Natural killer cell (primary cell): ENCODE data around the gene ZNF358. TPM values are rescaled to one million over a fixed set of nuclear protein-coding genes. Genes with fewer than 3 reads are reported as not detected.

ENCODE experiments used
- ATAC-seq, 3 donors: fragments of 150-1000 bp in 2 of 3; fragments of 200-7000 bp in 1 of 3; cut with Tn5 transposase; 1 replicate in 1 of 3; 2 replicates in 2 of 3; pipeline ENCODE4 v1.10.0; 2021; ENCODE audit warnings: mild to moderate bottlenecking in 2 of 3, moderate library complexity in 2 of 3
- DNase-seq, 2 donors: peaks; one replicate each; pipeline versions ENCODE4 v3.0.0 to v3.0.0-alpha.2; 2013 to 2021; ENCODE audit warnings: mixed read lengths in 1 of 2
- H3K27ac ChIP-seq: one replicate; pipeline ENCODE4 v1.5.1; 2013; ENCODE audit warnings: mild to moderate bottlenecking, low read length
- H3K27me3 ChIP-seq: one replicate; pipeline ENCODE4 v1.6.1; 2013; ENCODE audit warnings: low read length; ENCODE audit not compliant: control insufficient read depth, insufficient read depth
- H3K36me3 ChIP-seq: one replicate; pipeline ENCODE4 v1.6.1; 2013; ENCODE audit warnings: low read length; ENCODE audit not compliant: control insufficient read depth, insufficient read depth
- H3K4me1 ChIP-seq: one replicate; pipeline ENCODE4 v1.6.1; 2013; ENCODE audit warnings: low read length; ENCODE audit not compliant: control insufficient read depth, insufficient read depth
- H3K4me3 ChIP-seq: one replicate; pipeline ENCODE4 v1.5.1; 2013; ENCODE audit warnings: low read length
- H3K9me3 ChIP-seq: one replicate; pipeline ENCODE4 v1.6.1; 2013; ENCODE audit warnings: low read length; ENCODE audit not compliant: control insufficient read depth, insufficient read depth
- H3K27ac Mint-ChIP-seq, 2 donors: one replicate each; pipeline ENCODE4 v1.8.0; 2022; ENCODE audit warnings: mild to moderate bottlenecking in 2 of 2, mixed read lengths in 2 of 2, moderate library complexity in 1 of 2
- H3K27me3 Mint-ChIP-seq, 2 donors: one replicate each; pipeline ENCODE4 v1.8.0; 2022; ENCODE audit warnings: low read depth in 2 of 2, mixed read lengths in 2 of 2
- H3K36me3 Mint-ChIP-seq: one replicate; pipeline ENCODE4 v1.8.0; 2022; ENCODE audit warnings: mixed read lengths
- H3K4me1 Mint-ChIP-seq, 2 donors: one replicate each; pipeline ENCODE4 v1.8.0; 2022; ENCODE audit warnings: mixed read lengths in 2 of 2
- H3K4me3 Mint-ChIP-seq: one replicate; pipeline ENCODE4 v1.8.0; 2022; ENCODE audit warnings: mild to moderate bottlenecking, moderate library complexity, mixed read lengths
- H3K9me3 Mint-ChIP-seq, 2 donors: one replicate each; pipeline ENCODE4 v1.8.0; 2022; ENCODE audit warnings: mixed read lengths in 2 of 2
- CTCF ChIP-seq: fragments of 200-600 bp; IDR thresholded peaks from one replicate; pipeline ENCODE4 v1.8.0; 2022; ENCODE audit warnings: antibody characterized with exemption
- WGBS: methylation state at CpG from one replicate; pipeline ENCODE4 v1.1.7; 2013; ENCODE audit warnings: missing lambda C conversion rate; ENCODE audit not compliant: insufficient coverage; 5-methylcytosine and 5-hydroxymethylcytosine counted together
- intact Hi-C: fragments of 100-400 bp; cut with micrococcal nuclease; formaldehyde crosslinking; loops from one replicate; pipeline ENCODE4 v1.14.2; 2022
- total RNA-seq, 4 donors: library from RNA; stranded (reverse); fragments of 120-200 nt in 1 of 4; gene quantifications; one replicate each; pipeline versions ENCODE4 v1.2.3 to v1.2.4, GENCODE V29; 2013 to 2022

The ZNF358 gene
- total RNA-seq, result 10 to 100 TPM in 2 of 3 donors, 1 to 10 TPM in 1; 9.8 to 11.6 (median 10.9) TPM
- total RNA-seq (2013), result 7.0 TPM

- intact Hi-C loops, result no loop called here
Measured at GRCh38 chr19:7515645-7516151, at the start of gene ZNF358. ZNF358 (plus strand) TSS chr19:7516103; CDS start chr19:7519243, 3,140 bp downstream.

GRCh38 chr19:7467009-7467989 lies 48.6 kb upstream of the ZNF358 start:
- H3K9me3 Mint-ChIP-seq, result no peaks in the 10 kb centered on the region
- no peak overlapping the region for H3K4me3 ChIP-seq
- ATAC-seq, result no peak
- H3K27me3 ChIP-seq, result no peaks in the 10 kb centered on the region
- H3K27ac Mint-ChIP-seq, result no peak overlapping the region
- H3K4me3 Mint-ChIP-seq, result no peak overlapping the region
- no peaks in the 10 kb centered on the region for H3K27me3 Mint-ChIP-seq
- peaks cover 81% of the 10 kb centered on the region for H3K36me3 ChIP-seq
- intact Hi-C loops, result no loop called here
- H3K4me1 Mint-ChIP-seq, result no peaks in the 10 kb centered on the region
- no peak for TF ChIP-seq CTCF
- peaks cover under 1% of the 10 kb centered on the region for H3K4me1 ChIP-seq
- no peaks in the 10 kb centered on the region for H3K9me3 ChIP-seq
- H3K27ac ChIP-seq, result no peak overlapping the region
- WGBS, result 97% methylated on average over 86 of the region's 86 CpGs
- no peaks in the 10 kb centered on the region for H3K36me3 Mint-ChIP-seq
- no peak for DNase-seq

More at GRCh38 chr19:7515645-7516151, at the start of gene ZNF358:
- peaks cover 12% of the 10 kb centered on the region for H3K4me1 ChIP-seq
- no peaks in the 10 kb centered on the region for H3K9me3 ChIP-seq
- peak within 1 kb of the TSS; percentile 9 to 76 for H3K27ac Mint-ChIP-seq
- H3K27me3 ChIP-seq, result no peaks in the 10 kb centered on the region
- H3K4me1 Mint-ChIP-seq, result peaks cover 7 to 12% of the 10 kb centered on the region in 2 donors
- H3K4me3 Mint-ChIP-seq, result peak within 1 kb of the TSS; percentile 81
- ATAC-seq (peak; percentile 72 to 96 (median 95)), DNase-seq (peak in 1 of 2 donors; percentile 58)
- 2% methylated on average over 33 of the region's 33 CpGs for WGBS
- H3K27ac ChIP-seq, result no peak within 1 kb of the TSS
- H3K36me3 ChIP-seq, result no peaks in the 10 kb centered on the region
- H3K27me3 Mint-ChIP-seq, result peaks cover 0 to 6% of the 10 kb centered on the region in 2 donors
- no peaks in the 10 kb centered on the region for H3K36me3 Mint-ChIP-seq
- peak within 1 kb of the TSS; percentile 33 for H3K4me3 ChIP-seq
- H3K9me3 Mint-ChIP-seq, result no peaks in the 10 kb centered on the region
- no peak for TF ChIP-seq CTCF

GRCh38 chr19:7468840-7469239 lies 47.1 kb upstream of the ZNF358 start:
- no peaks in the 10 kb centered on the region for H3K4me1 Mint-ChIP-seq
- H3K9me3 Mint-ChIP-seq, result no peaks in the 10 kb centered on the region
- H3K27ac ChIP-seq, result no peak overlapping the region
- intact Hi-C loops, result no loop called here
- H3K27ac Mint-ChIP-seq, result no peak overlapping the region
- no peaks in the 10 kb centered on the region for H3K36me3 Mint-ChIP-seq
- H3K27me3 Mint-ChIP-seq, result no peaks in the 10 kb centered on the region
- no peak overlapping the region for H3K4me3 Mint-ChIP-seq
- no peak for TF ChIP-seq CTCF
- H3K36me3 ChIP-seq, result peaks cover 70% of the 10 kb centered on the region
- 95% methylated on average over 24 of the region's 24 CpGs for WGBS
- no peaks in the 10 kb centered on the region for H3K27me3 ChIP-seq
- H3K9me3 ChIP-seq, result no peaks in the 10 kb centered on the region
- no peak overlapping the region for H3K4me3 ChIP-seq
- ATAC-seq, result no peak
- DNase-seq, result no peak
- H3K4me1 ChIP-seq, result peaks cover 9% of the 10 kb centered on the region
